DMS53 treated with DMSO at 0.1 percent for 48 hours (cell line): ENCODE data around the gene RNF11.

Experiments used
- DNase-seq: peaks from one replicate; lab custom pipeline; 2025; ENCODE audit not compliant: unreplicated experiment; lab: John Stamatoyannopoulos, UW

Gene RNF11

GRCh38 chr1:51311826-51312225 lies 75.8 kb downstream of the RNF11 start:
- DNase-seq, result no peak

- no peak for DNase-seq
These were observed 76.6 kb downstream of the RNF11 start for GRCh38 chr1:51312718-51313117.

GRCh38 chr1:51313268-51313852 lies 77.3 kb downstream of the RNF11 start:
- no peak for DNase-seq

GRCh38 chr1:51313961-51314777 lies 78.1 kb downstream of the RNF11 start:
- peak; percentile 87 for DNase-seq

- DNase-seq, result peak; percentile 18
These were observed 78.9 kb downstream of the RNF11 start for GRCh38 chr1:51314974-51315373.

GRCh38 chr1:51316113-51316845 lies 80.2 kb downstream of the RNF11 start:
- peak; percentile 92 for DNase-seq

GRCh38 chr1:51316846-51317120 lies 80.7 kb downstream of the RNF11 start:
- peak; percentile 92 for DNase-seq

- DNase-seq, result no peak
These were observed 81.7 kb downstream of the RNF11 start for GRCh38 chr1:51317798-51318197.

- DNase-seq, result no peak
These were observed 85.2 kb downstream of the RNF11 start for GRCh38 chr1:51320967-51321923.

- DNase-seq, result no peak
These were observed 85.8 kb downstream of the RNF11 start for GRCh38 chr1:51321924-51322280.

GRCh38 chr1:51322417-51323101 lies 86.5 kb downstream of the RNF11 start:
- DNase-seq, result no peak
